HG02973 (cell line): ENCODE results near the gene MGAT5B.
"Not testable (repeated sequence)": the region's sequence is repeated elsewhere in the genome, so short reads cannot be mapped to it uniquely, and the experiment has no call there.

Experiments used
- ATAC-seq: cut with Tn5 transposase; IDR thresholded peaks from one replicate; pipeline ENCODE4 v1.9.1; 2021; ENCODE audit warnings: moderate library complexity; ENCODE audit not compliant: unreplicated experiment

Gene MGAT5B

DNA sequence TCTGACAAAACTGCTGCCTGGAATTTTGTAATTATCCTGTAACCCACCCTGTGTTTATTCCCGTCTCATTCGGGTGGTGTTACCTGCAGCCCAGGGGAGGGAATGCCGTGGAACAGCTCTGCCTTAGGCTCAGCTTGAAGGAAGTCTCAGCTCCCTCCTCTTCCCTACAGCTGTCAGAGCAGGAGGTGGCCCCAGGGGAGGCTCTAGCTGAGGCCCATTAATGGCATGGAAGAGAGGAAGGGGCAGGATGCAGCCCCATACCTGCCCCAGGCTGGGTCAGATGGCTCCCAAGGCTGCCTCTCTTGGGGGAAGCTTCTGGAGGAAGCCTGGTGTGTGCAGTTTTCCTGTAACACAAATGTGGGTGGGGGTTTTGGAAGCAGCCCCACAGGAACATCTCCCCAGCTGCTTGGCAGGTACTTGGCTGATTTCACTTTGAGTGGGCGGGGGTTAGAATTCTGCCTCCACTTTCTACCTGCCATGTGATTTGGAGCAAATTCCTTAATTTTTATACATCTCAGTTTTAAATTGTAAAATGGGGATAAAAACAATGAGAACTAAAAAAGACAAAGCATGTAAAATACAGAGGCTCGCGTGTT lies 103.9 kb downstream of the MGAT5B start:
- no peak for ATAC-seq

GRCh38 chr17:76973040-76973439 lies 104.8 kb downstream of the MGAT5B start:
- no peak for ATAC-seq

- no peak for ATAC-seq
Observed at GRCh38 chr17:76974721-76975120, 106.5 kb downstream of the MGAT5B start.

GRCh38 chr17:76978050-76978449 lies 109.8 kb downstream of the MGAT5B start:
- not testable (repeated sequence) for ATAC-seq

DNA sequence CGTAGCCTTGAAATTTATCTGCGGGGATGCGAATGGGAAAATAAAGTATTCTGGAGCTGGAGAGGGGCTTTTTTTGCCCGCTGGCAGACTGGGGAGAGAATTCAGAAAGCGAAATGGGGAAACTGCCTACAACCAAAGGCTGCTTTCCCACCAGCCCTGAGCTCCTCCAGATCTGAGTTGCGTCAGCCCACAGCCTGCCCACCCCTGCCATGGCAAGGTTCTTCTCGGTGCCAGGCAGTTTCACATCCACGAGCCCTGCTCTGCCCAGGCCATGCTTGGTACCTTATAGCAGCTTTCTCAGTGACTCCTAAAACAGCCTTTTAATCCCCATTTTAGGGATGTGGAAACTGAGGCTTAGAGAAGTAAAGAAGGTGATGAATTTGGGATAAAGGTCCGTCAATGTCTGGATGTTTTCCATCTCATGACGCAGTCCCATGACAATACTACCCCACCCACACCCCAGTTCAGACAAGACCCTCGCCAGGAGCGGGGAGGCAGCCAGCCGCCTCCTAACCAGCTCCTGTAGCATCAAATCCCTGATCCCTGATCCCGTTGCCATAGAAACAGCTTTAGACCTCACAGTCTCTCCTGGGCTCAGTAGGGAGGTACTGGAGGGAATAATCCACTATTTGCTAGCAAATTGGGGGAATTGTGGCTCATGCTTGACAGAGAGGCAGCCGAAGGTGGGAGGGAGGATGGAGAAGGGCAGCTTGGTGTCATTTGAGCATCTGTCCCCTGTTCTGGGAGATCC lies 113.5 kb downstream of the MGAT5B start:
- no peak for ATAC-seq

DNA sequence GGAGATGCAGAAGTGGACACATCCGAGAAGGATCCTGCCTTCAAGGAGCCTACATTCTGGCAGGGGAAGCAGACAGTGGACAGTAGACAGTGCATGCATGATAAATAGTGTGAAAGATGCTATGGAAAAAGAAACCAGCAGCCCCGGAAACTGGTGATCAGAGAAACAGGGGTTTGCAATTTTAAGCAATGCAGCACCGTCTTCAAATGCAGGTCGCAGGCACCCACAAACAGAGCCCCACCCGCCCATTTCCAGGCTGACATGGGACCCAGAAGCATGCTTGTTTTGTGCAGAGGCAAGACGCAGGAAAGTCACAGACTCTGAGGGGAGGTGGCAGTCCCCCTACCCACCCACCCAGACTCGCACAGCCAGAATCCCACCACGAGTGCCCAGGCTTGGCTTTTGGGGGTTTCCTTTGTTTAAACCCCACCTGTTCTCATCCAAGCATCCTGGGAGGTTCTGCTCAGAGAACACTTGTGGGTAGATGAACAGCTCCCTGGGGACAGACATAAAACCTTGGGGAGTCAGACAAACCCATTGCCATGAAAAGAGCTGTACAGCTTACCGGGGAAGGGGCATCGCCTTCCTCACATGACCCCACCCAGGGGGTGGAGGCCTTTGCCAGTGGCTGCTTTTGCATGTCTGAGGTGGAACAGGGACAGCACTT lies 114.3 kb downstream of the MGAT5B start:
- no peak for ATAC-seq

- ATAC-seq, result no peak
Observed at GRCh38 chr17:76983075-76983775, 115.0 kb downstream of the MGAT5B start.

GRCh38 chr17:76986365-76986764 lies 118.2 kb downstream of the MGAT5B start:
- no peak for ATAC-seq

DNA sequence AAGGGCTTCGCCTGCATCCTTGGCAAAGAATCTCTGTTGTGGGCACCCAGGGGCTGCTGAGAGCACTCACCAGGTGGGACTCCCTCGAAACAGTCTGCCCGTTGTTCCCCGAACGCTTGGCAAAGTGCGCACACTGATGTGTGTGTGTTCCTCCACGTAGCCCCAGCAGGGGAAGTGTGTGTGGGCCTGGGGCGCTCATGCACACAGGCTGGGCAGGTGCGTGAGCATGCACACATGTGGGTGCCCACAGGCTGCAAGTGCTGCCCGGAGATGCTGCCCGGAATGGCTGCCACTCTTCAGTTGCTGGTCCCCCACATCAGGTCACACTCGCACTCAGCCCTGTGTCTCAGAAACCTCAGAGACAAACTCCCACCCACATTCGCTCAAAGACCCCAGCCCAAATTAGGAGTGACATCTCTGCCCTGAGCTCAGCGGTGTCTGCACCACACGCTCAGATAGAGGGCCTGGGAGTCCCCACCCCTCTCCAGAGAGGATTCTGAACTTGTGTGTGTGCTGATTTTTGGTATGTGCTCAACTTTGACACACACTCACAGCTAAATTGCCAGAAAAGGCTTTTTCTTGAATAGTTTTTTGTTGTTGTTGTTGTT lies 119.4 kb downstream of the MGAT5B start:
- no peak for ATAC-seq

DNA sequence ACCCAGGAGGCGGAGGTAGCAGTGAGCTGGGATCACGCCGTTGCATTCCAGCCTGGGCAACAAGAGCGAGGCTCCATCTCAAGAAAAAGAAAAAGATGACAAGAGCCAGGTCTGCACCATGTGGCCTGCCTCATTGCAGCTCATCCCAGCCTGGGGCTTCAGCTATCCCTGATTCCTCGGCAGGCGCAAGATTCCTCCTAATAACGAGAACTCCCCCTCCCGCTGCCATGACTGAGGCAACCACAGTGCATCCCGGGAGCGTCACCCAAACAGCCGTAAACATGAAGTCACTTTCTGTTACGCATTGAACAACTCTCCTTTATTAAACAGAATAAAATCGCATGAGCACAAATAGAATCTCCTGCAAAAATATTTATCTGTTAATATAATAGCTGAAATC lies 120.6 kb downstream of the MGAT5B start:
- ATAC-seq, result no peak

GRCh38 chr17:76989519-76989918 lies 121.3 kb downstream of the MGAT5B start:
- no peak for ATAC-seq

- ATAC-seq, result no peak
Observed at GRCh38 chr17:76992891-76993290, 124.7 kb downstream of the MGAT5B start.

DNA sequence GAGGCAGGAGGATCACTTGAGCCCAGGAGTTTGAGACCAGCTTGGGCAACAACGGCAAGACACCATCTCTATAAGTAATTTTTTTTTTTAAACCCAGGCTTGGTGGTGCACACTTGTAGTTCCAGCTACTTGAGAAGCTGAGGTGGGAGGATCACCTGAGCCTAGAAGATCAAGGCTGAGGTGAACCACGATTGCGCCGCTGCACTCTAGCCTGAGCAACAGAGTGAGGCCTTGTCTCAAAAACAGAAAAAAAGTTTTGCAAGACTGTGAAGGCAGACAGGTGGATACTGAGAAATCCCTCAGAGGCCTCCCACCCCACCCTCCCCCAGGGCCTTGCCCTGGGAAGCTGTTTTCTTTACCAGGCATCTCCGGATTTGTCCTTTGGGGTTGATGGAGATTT lies 125.4 kb downstream of the MGAT5B start:
- no peak for ATAC-seq

- no peak for ATAC-seq
Observed at GRCh38 chr17:76994237-76994637, 126.0 kb downstream of the MGAT5B start.

DNA sequence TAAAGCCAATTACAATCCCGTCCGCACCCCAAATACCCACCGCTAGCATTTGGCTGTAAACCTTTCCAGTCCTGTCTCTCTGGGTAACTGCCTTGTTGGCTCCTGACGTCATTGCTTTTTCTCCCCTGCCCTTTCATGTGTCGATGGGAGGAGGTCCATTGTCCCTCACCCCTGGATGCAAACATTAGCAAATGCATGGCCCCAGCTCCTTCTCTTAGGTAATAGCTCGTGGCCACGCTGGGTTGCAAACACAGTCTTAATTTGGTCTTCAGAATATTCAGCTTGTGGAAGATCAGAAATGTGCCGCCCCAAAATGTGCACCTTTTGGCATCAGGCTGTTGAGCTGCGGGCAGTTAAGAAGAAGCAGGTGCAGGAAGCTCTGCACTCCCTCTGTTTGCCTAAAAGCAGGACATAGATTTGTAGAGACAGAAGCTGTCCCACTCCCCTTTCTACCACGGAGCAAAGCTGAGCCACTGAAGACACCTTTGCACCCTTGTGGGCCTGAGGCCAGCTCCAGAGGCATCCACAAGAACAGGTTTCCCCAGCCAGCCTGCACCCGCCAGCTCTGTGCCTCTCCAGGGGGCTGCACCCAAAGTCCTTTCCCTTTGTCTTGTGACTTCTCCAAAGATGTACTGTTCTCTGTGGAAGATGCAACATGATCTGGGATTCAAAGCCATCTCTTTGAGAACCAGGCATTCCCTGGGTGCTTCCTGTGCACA lies 127.3 kb downstream of the MGAT5B start:
- ATAC-seq, result no peak

DNA sequence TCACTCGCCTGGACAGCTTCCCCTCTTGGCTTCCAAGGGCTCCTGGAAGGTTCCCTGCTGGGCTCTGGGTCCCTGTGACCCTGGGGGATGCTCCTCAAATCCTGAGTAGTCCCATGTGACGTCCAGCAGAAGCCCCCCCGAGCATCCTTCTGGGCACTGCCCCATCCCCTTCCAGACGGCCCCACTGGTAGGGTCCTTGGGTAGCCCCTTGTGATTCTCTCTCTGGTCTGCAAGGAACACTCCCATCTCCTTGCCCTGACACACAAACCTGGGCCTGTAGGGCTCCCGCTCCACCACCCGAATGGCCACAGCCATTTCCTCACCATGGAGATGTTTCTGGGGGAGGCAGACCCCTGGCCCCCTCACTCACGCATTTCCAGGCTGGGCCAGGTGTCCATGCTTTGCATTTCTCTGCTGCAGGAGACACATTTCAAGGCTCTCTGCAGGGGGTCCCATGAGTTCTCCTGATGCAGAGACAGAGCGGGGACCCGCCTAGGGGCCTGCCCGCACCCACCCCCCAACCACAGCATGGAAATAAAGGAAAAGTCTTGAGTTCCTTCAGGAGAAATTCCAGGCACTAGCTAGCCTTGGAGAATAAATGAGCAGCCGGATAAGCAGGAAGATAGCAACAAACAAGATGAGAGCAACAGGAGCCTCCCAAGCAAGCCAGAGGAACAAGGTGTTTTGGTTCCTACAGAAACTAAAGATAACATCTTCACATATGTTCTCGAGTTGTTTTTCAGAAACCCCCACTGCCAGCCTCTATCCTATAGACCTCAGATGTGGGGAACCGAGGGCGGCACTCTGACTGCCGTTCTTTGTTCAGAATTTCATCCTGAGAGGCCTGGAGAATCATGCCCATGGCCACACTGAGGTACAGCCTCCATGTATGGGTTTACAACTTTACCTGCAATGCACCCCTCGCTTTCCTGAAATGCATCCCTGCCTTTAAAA lies 128.8 kb downstream of the MGAT5B start:
- no peak for ATAC-seq

DNA sequence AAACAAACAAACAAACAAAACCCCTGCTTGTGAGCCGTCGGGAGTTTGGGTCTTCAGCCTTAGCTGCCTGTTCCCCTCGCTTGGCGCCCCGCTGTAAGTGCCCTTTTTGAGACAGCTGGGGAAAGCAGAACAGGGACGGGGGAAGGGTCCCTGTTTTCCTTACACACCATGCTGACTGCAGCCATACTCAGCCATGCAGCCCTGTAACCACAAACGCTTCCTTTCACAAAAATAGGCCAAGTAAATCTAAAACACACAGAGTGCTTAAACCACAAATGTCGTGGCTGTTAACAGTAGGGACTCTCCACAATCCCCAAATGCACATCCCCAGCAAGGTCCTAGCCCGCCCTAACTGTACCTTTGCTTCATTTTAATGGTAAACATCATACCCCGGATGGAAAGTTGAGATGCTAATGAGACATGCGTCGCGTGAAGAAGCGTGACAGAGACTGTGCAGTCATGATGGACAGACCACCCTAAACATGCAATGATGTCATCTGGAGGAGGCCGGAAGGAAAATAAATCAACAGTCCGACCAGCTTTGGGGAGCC lies 129.9 kb downstream of the MGAT5B start:
- ATAC-seq, result no peak

GRCh38 chr17:76998839-76999238 lies 130.6 kb downstream of the MGAT5B start:
- no peak for ATAC-seq
